GM12878 (cell line): ENCODE measurements around the gene IGSF23. TPM values are rescaled to one million over a fixed set of nuclear protein-coding genes. Genes with fewer than 3 reads are reported as not detected.

Experiments
- ATAC-seq: fragments of 200-7000 bp; cut with Tn5 transposase; 3 replicates; pipeline ENCODE4 v1.9.1; 2020; ENCODE audit warnings: mild to moderate bottlenecking, moderate library complexity
- BruUV-seq: library from RNA; stranded (reverse); fragments of 400-500 nt; replicated peaks from 2 replicates; lab custom pipeline; 2021; lab: Mats Ljungman, UMichigan
- CTCF ChIA-PET: fragments of 300-600 bp; sonication (Branson Sonifier 250); formaldehyde crosslinking; extraction: SDS; loops from one replicate; lab custom pipeline; 2021; ENCODE audit warnings: inconsistent platforms; lab: Yijun Ruan, JAX
- POLR2A ChIA-PET: fragments of 350-600 bp; formaldehyde crosslinking; extraction: SDS; loops from one replicate; lab custom pipeline; 2021; ENCODE audit warnings: inconsistent platforms; lab: Charles Lee
- RAD21 ChIA-PET: fragments of 300-600 bp; sonication (Branson Sonifier 250); formaldehyde crosslinking; loops from one replicate; lab custom pipeline; 2023; ENCODE audit warnings: antibody characterized with exemption; ENCODE audit not compliant: unreplicated experiment; lab: Charles Lee
- SMC1A ChIA-PET: fragments of 300-600 bp; sonication (Branson Sonifier 250); formaldehyde crosslinking; loops from one replicate; lab custom pipeline; 2023; ENCODE audit not compliant: unreplicated experiment, uncharacterized antibody; lab: Charles Lee
- DNase-seq: peaks from one replicate; pipeline ENCODE4 v3.0.0-alpha.2; 2011; ENCODE audit warnings: low read depth, low spot score
- FAIRE-seq: peaks from 3 replicates; lab custom pipeline; 2011; peaks lifted over from hg19 to GRCh38; lab: Jason Lieb, UNC
- H2AFZ ChIP-seq: 2 replicates; pipeline ENCODE4 v1.6.0; 2011; ENCODE audit warnings: low read depth, low read length, control low read depth; ENCODE audit not compliant: control insufficient read depth
- H3K27ac ChIP-seq: 2 replicates; pipeline ENCODE4 v1.5.1; 2011; ENCODE audit warnings: control low read depth; ENCODE audit not compliant: control insufficient read depth, insufficient read depth
- H3K27me3 ChIP-seq, 2 experiments: replicated peaks in 1 of 2; 2 replicates each; pipeline versions ENCODE4 v1.6.0 to v1.6.1; 2011; ENCODE audit warnings: low read length in 1 of 2; ENCODE audit not compliant: control insufficient read depth in 2 of 2, insufficient read depth in 2 of 2
- H3K36me3 ChIP-seq, 2 experiments: 2 replicates each; pipeline ENCODE4 v1.5.1; 2011; ENCODE audit warnings: low read length in 1 of 2; ENCODE audit not compliant: control insufficient read depth in 2 of 2, insufficient read depth in 2 of 2
- H3K4me1 ChIP-seq: 2 replicates; pipeline ENCODE4 v1.6.1; 2011; ENCODE audit warnings: mild to moderate bottlenecking, low read length, moderate library complexity, mixed read lengths; ENCODE audit not compliant: control insufficient read depth, insufficient read depth
- H3K4me2 ChIP-seq: 2 replicates; pipeline ENCODE4 v1.6.0; 2011; ENCODE audit warnings: control low read depth; ENCODE audit not compliant: control insufficient read depth, insufficient read depth
- H3K4me3 ChIP-seq: fragments of 200-600 bp; sonication (generic); 2 replicates; pipeline ENCODE4 v1.5.1; 2016
- H3K79me2 ChIP-seq: 2 replicates; pipeline ENCODE4 v1.6.0; 2011; ENCODE audit warnings: low read length; ENCODE audit not compliant: control insufficient read depth, insufficient read depth
- H3K9ac ChIP-seq: 2 replicates; pipeline ENCODE4 v1.8.0; 2011; ENCODE audit warnings: low read length, control low read depth, mixed read lengths; ENCODE audit not compliant: control insufficient read depth, insufficient read depth
- H3K9me3 ChIP-seq: replicated peaks from 3 replicates; pipeline ENCODE4 v1.5.1; 2011; ENCODE audit warnings: mild to moderate bottlenecking, low read length; ENCODE audit not compliant: control insufficient read depth, insufficient read depth
- H4K20me1 ChIP-seq: 2 replicates; pipeline ENCODE4 v1.6.0; 2011; ENCODE audit not compliant: control insufficient read depth, insufficient read depth
- SMARCA5 ChIP-seq: fragments of 450-650 bp; IDR thresholded peaks from 2 replicates; pipeline ENCODE4 v1.6.1; 2017; ENCODE audit warnings: mild to moderate bottlenecking
- SRF ChIP-seq, 2 experiments: IDR thresholded peaks; 2 replicates each; pipeline ENCODE4 v1.6.1; 2011; ENCODE audit warnings: low read depth in 2 of 2, low read length in 2 of 2, mild to moderate bottlenecking in 1 of 2, moderate library complexity in 1 of 2
- STAT3 ChIP-seq: IDR thresholded peaks from 2 replicates; pipeline ENCODE4 v1.6.1; 2011; ENCODE audit warnings: low read depth, low read length, improper control_type of control experiment
- ZNF24 ChIP-seq: fragments of 450-650 bp; IDR thresholded peaks from 2 replicates; pipeline ENCODE4 v1.6.1; 2017; ENCODE audit warnings: antibody characterized with exemption, mild to moderate bottlenecking
- WGBS: methylation state at CpG from one replicate; pipeline ENCODE4 v1.1.6; 2016; ENCODE audit warnings: low lambda C conversion rate; ENCODE audit not compliant: insufficient replicate concordance, insufficient coverage; ENCODE audit errors: missing lambda C conversion rate; 5-methylcytosine and 5-hydroxymethylcytosine counted together
- in situ Hi-C: fragments of 300-500 bp; cut with MboI; formaldehyde crosslinking; loops from 9 replicates; pipeline ENCODE4 v1.14.3; 2018; ENCODE audit warnings: mixed read lengths
- intact Hi-C: fragments of 100-400 bp; cut with micrococcal nuclease; formaldehyde crosslinking; loops from one replicate; pipeline ENCODE4 v1.14.2; 2022; ENCODE audit not compliant: unreplicated experiment
- polyA plus RNA-seq, 11 experiments: library from polyadenylated mRNA; depleted of rRNA in 4 of 11; unstranded in 6 of 11; stranded (reverse) in 5 of 11; fragments of >200 nt; fragmentation: Nextera tagmentation in 4 of 11; fragmentation: Illumina TruSeq in 1 of 11; extraction: Ambion mirVana in 4 of 11; extraction: Trizol in 1 of 11; gene quantifications; 1 replicate in 1 of 11; 2 replicates in 10 of 11; pipeline versions ENCODE4 v1.2.1 to v1.2.3, GENCODE V29; 2011 to 2016; ENCODE audit warnings: inconsistent platforms in 2 of 11, missing spikeins in 2 of 11, low read depth in 1 of 11
- total RNA-seq, 4 experiments: library from RNA; depleted of rRNA in 3 of 4; stranded (reverse); fragments of >200 nt in 3 of 4; fragmentation: Illumina TruSeq in 1 of 4; extraction: Trizol in 1 of 4; gene quantifications; 2 replicates each; pipeline versions ENCODE4 v1.2.1 to v1.2.3, GENCODE V29; 2013 to 2021
- TF ChIP-seq, protein P1 (sequence below): fragments of 450-650 bp; IDR thresholded peaks from 2 replicates; pipeline ENCODE4 v1.6.1; 2017; ENCODE audit warnings: low read depth, mild to moderate bottlenecking, moderate library complexity
- TF ChIP-seq, protein P2 (sequence below): fragments of 450-650 bp; IDR thresholded peaks from 2 replicates; pipeline ENCODE4 v1.6.1; 2016; ENCODE audit warnings: mild to moderate bottlenecking

IGSF23 gene
- total and polyA plus RNA-seq, 10 of the 15 experiments (the other 5 are each of a cell fraction or from before 2014, with no cell fraction given), result not detected

- ChIA-PET POLR2A (no interaction called here), CTCF (interaction anchor here (1.0 kb wide), 1 partner anchor 14 kb away, joined by 3 read pairs; no protein-coding TSS in a partner anchor), SMC1A (no interaction called here), RAD21 (no interaction called here)
- no peak overlapping the region for H2AFZ ChIP-seq
- no peak for ATAC-seq
- no TSS peak for BruUV-seq
- no peak for DNase-seq
- 32% methylated on average over 1 of the region's 1 CpG for WGBS
- H3K79me2 ChIP-seq, result no peaks in the 10 kb centered on the region
- no peak overlapping the region for H3K4me3 ChIP-seq
- no peaks in the 10 kb centered on the region for H3K4me1 ChIP-seq
- no peaks in the 10 kb centered on the region for H3K36me3 ChIP-seq
- no peak overlapping the region for H3K27ac ChIP-seq
- no peak for FAIRE-seq
- no peak overlapping the region for H3K9ac ChIP-seq
- intact Hi-C loops, result no loop called here
- TF ChIP-seq SRF (IDR thresholded peaks at IDR 0.05; ENCODE audit: low read depth in 2 of 2, low read length in 2 of 2) (0 out of 4 replicates have a peak, but pooled peaks of 1 of the 2 experiments have one; percentile 52), ZNF24 (peak; percentile 38; the same call in 1 of the 2 replicates), SMARCA5 (no peak), STAT3 (no peak)
- TF ChIP-seq, protein P1, sequence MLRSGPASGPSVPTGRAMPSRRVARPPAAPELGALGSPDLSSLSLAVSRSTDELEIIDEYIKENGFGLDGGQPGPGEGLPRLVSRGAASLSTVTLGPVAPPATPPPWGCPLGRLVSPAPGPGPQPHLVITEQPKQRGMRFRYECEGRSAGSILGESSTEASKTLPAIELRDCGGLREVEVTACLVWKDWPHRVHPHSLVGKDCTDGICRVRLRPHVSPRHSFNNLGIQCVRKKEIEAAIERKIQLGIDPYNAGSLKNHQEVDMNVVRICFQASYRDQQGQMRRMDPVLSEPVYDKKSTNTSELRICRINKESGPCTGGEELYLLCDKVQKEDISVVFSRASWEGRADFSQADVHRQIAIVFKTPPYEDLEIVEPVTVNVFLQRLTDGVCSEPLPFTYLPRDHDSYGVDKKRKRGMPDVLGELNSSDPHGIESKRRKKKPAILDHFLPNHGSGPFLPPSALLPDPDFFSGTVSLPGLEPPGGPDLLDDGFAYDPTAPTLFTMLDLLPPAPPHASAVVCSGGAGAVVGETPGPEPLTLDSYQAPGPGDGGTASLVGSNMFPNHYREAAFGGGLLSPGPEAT, result no peak
- TF ChIP-seq, protein P2, sequence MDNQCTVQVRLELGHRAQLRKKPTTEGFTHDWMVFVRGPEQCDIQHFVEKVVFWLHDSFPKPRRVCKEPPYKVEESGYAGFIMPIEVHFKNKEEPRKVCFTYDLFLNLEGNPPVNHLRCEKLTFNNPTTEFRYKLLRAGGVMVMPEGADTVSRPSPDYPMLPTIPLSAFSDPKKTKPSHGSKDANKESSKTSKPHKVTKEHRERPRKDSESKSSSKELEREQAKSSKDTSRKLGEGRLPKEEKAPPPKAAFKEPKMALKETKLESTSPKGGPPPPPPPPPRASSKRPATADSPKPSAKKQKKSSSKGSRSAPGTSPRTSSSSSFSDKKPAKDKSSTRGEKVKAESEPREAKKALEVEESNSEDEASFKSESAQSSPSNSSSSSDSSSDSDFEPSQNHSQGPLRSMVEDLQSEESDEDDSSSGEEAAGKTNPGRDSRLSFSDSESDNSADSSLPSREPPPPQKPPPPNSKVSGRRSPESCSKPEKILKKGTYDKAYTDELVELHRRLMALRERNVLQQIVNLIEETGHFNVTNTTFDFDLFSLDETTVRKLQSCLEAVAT, result 0 out of 2 replicates have a peak, but pooled peaks have one; percentile 67
- H4K20me1 ChIP-seq, result no peaks in the 10 kb centered on the region
- H3K9me3 ChIP-seq, result peaks cover 2% of the 10 kb centered on the region; the same call in 2 of the 3 replicates
- no peaks in the 10 kb centered on the region for H3K27me3 ChIP-seq
- no peak overlapping the region for H3K4me2 ChIP-seq
- in situ Hi-C loops, result no loop called here
Measured at GRCh38 chr19:44672226-44672625, 58.9 kb downstream of the IGSF23 start.
